DMS114 treated with DMSO at 0.1 percent for 48 hours (cell line): Measurements from ENCODE around the gene PRSS2.
A peak's percentile ranks its signal among the peaks of the same experiment; 100 is the strongest.
"Not testable (repeated sequence)": the region's sequence is repeated elsewhere in the genome, so short reads cannot be mapped to it uniquely, and the experiment has no call there.

Source experiments
- DNase-seq: peaks from one replicate; lab custom pipeline; 2025; ENCODE audit not compliant: unreplicated experiment; lab: John Stamatoyannopoulos, UW

Gene PRSS2

DNA sequence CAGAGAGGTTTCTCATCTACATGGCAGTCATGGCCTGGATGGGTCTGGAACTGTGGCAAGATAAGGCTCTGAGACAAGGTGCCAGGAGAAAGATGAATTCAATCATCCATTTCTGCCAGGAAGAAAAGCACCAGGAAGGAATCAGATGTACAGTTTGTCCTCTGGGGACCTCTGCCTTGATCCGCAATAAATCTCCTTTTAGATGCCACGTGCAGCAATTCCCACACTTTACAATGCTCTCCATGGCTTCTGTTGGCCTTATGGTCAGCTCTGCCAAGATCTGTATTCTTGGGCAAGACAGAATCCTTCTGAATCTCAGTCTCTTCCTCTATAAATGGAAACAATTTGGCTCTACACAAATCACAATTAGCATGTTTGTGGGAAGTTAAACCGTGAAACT is 12.5 kb upstream of the PRSS2 start:
- DNase-seq = not testable (repeated sequence)

GRCh38 chr7:142759433-142759832 is 11.3 kb upstream of the PRSS2 start:
- no peak for DNase-seq

DNA sequence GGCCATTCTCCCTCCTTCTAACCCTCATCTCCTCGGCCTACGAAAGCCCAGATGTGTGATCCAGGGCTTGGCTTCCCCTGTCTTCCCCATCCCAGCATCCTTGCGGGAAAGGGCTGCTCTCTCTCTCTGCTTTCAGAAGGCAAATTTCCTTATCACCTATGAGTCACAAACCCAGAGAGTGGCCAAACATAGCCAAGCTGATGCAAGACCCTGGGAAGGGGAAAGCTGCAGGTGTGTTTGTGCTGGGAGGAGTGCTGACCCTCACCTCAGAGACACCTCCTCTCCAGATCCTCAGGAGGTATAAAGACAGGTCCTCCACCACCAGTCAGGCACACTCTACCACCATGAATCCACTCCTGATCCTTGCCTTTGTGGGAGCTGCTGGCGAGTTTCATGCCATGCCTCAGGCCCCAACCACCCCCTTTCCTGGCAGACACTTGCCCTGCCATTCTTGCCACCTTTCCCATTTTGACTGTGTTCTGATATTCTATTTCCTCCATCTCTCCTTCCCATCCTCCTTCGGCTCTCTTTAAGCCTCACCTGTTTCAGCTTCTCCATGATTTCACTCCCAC is 10.6 kb upstream of the PRSS2 start:
- no peak for DNase-seq

DNA sequence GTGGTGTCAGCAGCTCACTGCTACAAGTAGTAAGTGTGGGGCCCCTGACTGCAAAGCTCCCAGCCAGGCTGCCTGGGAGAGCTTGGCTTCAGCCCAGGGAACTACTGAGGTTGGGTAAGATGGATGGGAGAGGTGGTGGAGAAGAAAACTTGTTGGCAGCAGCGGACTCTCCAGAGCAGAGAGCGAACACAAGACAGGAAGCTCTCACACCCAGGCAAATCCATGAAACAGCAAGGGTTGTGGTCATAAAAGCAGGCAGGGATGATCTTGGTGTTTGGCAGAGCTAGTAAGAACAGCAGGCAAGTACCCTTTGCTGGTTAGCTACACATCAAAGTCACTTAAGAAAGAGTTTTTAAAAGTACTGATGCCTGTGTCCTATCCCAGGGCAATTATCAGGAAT is 9.2 kb upstream of the PRSS2 start:
- not testable (repeated sequence) for DNase-seq

GRCh38 chr7:142762104-142762503 is 8.7 kb upstream of the PRSS2 start:
- no peak for DNase-seq

DNA sequence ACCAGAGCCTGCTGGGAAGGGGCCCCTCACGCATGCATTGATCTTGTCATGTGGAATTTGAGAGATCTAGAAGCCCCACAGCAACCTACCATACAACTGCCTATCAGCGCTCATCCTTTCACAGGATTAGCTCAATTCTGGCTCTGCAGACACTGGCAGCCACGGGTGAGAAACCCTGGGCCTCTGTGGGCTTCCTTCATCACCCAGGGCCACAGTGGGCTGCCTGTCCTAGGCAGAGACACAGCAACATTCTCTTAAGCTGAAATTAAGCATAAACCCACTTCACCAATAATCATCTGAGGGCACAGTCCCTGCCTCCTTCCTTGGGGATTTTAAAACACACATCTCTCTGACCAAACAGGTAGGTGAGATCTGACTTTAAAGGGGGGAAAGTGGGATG is 3.3 kb upstream of the PRSS2 start:
- DNase-seq = no peak

- no peak for DNase-seq
Observed at GRCh38 chr7:142767861-142768260, 2.9 kb upstream of the PRSS2 start.

DNA sequence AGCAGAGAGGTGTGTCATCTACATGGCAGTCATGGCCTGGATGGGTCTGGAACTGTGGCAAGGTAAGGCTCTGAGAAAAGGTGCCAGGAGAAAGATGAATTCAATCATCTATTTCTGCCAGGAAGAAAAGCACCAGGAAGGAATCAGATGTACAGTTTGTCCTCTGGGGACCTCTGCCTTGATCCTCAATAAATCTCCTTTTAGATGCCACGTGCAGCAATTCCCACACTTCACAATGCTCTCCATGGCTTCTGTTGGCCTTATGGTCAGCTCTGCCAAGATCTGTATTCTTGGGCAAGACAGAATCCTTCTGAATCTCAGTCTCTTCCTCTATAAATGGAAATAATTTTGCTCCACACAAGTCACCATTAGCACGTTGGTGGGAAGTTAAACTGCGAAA is 1.9 kb upstream of the PRSS2 start:
- not testable (repeated sequence) for DNase-seq

GRCh38 chr7:142771353-142771723 is 568 bp downstream of the PRSS2 start:
- no peak for DNase-seq

GRCh38 chr7:142772051-142772450 is 1.3 kb downstream of the PRSS2 start:
- no peak for DNase-seq

DNA sequence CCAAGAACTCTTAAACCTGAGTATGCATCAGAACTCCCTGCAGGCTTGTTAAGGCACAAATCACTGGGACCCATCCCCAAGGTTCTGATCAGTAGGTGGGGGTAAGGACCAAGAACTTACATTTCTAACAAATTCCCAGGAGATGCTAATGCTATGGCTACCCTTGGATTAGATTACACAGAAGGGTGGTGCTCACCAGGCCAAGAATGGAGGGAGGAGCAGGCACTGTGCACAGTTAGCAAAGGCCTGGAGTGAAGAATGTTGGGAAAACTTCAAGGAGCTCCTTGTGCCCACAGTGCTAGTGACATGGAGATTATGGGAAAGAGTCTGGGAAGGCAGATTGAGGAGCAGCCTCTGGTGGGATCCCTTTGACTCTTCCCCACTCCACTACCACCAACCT is 1.9 kb downstream of the PRSS2 start:
- DNase-seq = no peak

GRCh38 chr7:142773230-142773629 is 2.5 kb downstream of the PRSS2 start:
- no peak for DNase-seq

DNA sequence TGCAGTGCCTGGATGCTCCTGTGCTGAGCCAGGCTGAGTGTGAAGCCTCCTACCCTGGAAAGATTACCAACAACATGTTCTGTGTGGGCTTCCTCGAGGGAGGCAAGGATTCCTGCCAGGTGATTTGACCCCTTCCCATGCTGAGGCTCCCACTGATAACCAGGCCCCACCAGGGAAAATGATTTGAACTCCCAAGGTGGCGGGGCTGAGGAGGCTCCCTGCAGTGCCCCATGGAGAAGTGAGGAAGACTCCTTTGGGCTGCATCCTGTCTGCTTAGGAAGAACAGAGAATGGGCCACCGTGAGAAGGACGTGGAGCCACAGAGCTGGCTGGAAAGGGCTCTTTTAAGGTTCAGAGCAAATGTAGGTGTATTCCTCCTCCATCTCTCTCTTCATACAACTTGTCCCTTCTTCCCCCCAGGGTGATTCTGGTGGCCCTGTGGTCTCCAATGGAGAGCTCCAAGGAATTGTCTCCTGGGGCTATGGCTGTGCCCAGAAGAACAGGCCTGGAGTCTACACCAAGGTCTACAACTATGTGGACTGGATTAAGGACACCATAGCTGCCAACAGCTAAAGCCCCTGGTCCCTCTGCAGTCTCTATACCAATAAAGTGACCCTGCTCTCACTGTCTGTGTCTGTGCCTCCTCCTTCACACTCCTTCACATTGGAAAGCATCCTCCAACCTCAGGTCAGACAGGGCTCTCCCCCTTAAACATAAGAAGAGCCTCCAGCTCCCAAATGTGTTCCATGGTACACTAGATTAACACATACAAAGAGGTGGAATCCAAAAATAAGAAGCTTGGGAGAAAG is 3.4 kb downstream of the PRSS2 start:
- no peak for DNase-seq

DNA sequence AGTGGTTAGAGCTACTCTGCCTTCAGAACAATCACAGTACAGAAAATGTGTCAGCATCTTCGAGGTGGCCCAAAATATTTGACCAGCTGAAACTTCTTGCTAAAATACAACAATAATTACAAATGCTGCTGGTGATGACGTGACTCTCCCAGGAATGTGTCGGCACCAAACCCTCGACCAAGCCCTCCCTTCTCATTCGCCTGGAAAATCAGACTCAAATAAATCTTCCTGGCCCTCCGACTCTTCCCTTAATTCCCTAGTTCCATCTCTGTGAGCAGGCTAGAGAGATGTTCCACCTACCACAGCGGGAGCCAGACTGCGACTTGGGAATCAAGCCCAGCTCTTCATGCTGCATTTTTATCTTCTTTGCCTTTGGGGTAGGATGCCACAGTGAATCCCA is 4.1 kb downstream of the PRSS2 start:
- no peak for DNase-seq

GRCh38 chr7:142775351-142776115 is 4.8 kb downstream of the PRSS2 start:
- DNase-seq = not testable (repeated sequence)

- DNase-seq = no peak
Observed at GRCh38 chr7:142776206-142776844, 5.6 kb downstream of the PRSS2 start.

- not testable (repeated sequence) for DNase-seq
Observed at GRCh38 chr7:142776845-142777225, 6.1 kb downstream of the PRSS2 start.

- no peak for DNase-seq
Observed at GRCh38 chr7:142777318-142777717, 6.5 kb downstream of the PRSS2 start.

DNA sequence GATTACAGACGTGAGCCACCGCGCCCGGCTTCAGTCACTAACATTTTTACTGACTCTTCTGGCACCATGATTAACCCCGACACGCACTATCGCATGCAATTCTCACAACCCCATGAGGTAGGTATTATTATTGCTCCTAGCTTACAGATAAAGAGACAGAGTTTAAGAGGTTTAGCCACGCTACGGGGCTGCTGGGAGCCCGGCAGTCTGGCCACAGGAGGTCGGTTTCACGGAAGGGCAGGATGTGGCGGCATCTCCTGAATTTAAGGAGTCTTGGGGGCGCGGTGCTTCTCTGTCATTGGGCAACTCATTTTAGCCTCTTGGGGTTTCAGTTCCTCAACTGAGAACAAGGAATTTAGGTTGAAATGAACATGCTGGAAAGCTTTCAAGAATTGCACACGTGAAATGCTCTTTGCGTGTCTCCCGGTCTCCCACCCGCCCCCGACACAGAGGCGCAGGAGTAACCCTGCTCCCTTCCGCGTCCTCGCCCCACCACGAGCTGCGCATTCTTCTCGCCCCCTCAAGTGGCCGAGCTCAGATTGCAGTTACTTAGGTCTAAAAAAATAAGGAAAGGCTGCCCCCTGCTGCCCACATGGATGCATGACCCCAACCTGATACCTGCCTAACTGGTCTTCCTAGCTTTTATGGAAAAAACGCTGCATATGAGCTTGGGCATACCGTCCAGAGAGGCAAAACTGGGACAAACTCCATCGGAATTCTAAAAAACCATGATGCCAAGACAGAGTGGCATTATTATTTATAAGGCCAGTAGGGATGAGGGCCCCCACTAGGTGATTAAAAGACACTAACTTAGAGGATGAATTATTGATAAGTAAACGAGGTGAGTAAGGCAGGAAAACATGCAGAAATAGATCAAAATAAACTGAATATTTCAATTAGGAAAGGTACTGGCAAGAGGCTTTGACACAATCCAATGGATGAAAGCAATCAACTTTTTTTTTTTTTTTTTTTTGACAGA is 12.4 kb downstream of the PRSS2 start:
- peak; percentile 88 for DNase-seq

GRCh38 chr7:142784096-142784495 is 13.3 kb downstream of the PRSS2 start:
- no peak for DNase-seq
